ENCODE measurements around the gene ANO7. TPM values are rescaled to one million over a fixed set of nuclear protein-coding genes. Genes with fewer than 3 reads are reported as not detected.
A peak's percentile ranks its signal among the peaks of the same experiment; 100 is the strongest.

The ANO7 gene
- total RNA-seq, 1 experiment from 2014 or later = 2.0 TPM

DNA sequence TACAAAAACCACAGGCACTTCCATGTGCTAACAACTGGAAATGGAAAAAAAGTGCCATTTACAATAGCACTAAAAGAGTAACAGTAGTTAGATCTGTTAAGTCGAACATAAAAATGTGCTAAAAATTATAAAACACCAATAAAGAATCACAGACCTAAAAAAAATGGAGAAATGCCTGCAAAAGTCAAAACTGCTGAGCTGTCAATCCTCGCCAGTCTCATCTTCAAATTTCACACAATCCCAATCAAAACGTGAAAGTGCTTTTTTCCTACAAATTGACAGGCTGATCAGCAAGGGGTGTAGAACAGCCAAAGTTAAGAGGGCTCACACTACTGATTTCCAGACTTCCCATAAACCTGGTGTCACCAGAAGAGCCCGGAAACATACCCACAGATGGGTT lies 53.2 kb downstream of the ANO7 start:
- Histone ChIP-seq H3K27me3 (ENCODE audit: control insufficient read depth, insufficient read depth, low read length) (no peaks in the 10 kb centered on the region), H3K36me3 (replicated peaks; ENCODE audit: control insufficient read depth, insufficient read depth, low read length) (peaks cover 54% of the 10 kb centered on the region), H3K4me3 (ENCODE audit: insufficient read depth, low read depth, low read length) (no peak overlapping the region)
- DNase-seq = no peak

DNA sequence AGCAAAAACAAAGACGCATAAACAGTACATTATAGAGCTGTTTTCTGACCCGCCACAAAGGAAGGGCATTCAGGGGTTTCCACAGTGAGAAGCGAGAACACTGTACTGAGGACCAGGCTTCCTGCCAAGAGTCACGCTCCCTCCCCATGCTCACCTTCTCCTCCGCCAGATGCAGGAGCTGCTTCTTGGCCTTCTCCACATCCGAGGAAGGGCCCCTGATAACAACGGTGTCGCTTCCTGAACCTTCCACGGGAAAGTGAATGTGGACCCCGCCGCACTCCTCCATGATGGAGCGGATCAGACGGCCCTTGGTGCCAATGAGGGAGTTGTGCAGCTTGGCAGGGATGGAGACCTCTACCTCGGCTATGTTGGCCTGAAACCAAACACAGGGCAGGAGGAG lies 53.8 kb downstream of the ANO7 start:
- peaks cover 55% of the 10 kb centered on the region for H3K36me3 ChIP-seq (replicated peaks; ENCODE audit: control insufficient read depth, insufficient read depth, low read length)
- DNase-seq = no peak

DNA sequence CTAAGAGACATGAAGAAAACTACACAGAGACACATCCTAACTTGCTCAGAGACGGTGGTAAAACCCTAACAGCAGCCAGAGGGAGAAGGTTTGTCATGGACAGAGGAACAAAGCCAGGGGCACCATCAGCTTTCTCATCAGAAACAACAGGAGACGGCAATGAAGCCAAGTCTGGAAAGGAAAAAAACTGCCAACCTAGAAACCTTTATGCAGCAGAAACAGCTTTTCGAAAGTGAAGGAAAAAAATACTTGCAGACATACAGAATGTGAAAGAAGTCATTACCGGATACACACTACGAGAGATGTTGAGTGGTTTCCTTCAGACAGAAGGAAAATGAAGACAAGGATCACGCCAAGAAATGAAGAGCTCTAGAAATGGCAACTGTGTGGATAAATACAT lies 55.9 kb downstream of the ANO7 start:
- Histone ChIP-seq H3K4me3 (ENCODE audit: insufficient read depth, low read depth, low read length) (no peak overlapping the region), H3K27me3 (ENCODE audit: control insufficient read depth, insufficient read depth, low read length) (no peaks in the 10 kb centered on the region), H3K36me3 (replicated peaks; ENCODE audit: control insufficient read depth, insufficient read depth, low read length) (peaks cover 57% of the 10 kb centered on the region)
- DNase-seq = no peak

More for the DNA sequence above, 53.8 kb downstream of the ANO7 start:
- H3K27me3 ChIP-seq (ENCODE audit: control insufficient read depth, insufficient read depth, low read length) = no peaks in the 10 kb centered on the region
- H3K4me3 ChIP-seq (ENCODE audit: insufficient read depth, low read depth, low read length) = no peak overlapping the region

DNA sequence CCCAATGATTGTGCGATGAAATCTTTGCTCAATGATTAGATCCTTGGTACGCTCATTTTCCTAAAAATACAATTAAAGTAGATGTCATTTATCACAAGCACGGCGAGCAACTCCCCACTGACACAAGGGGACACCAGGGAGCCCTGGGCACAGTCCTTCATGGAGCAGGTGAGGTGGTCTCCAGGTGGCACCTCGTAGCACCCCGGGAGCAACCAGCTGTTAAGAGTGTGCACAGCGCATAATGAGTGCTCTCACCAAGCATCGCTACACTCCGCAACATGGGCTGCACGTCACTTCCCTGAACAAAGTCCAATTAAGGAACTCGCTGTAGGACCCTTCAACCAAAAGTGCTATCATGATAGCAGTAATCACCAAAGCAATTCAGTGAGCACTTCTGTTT lies 59.8 kb downstream of the ANO7 start:
- no peak overlapping the region for H3K4me3 ChIP-seq (ENCODE audit: insufficient read depth, low read depth, low read length)
- H3K27me3 ChIP-seq (ENCODE audit: control insufficient read depth, insufficient read depth, low read length) = no peaks in the 10 kb centered on the region
- H3K36me3 ChIP-seq (replicated peaks; ENCODE audit: control insufficient read depth, insufficient read depth, low read length) = peaks cover 64% of the 10 kb centered on the region
- no peak for DNase-seq

DNA sequence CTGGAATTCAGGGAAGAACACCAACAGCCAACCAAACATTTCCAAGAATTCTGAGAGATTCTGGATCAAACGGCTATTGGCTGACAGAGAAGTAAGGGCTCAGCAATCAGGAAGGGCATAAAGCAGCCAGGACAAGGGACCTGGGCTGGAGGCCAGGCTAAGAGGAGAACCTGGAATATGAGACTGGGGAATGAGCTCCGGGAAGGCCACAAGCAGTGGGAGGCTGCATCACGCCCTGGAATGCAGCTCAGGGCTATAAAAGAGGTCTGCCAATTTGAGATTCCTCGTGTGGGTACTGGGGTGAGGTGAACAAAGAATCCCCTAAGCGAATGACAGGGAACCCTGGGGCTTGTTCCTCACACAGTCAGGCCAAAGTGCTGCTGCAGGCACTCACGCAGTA lies 60.4 kb downstream of the ANO7 start:
- Histone ChIP-seq H3K27me3 (ENCODE audit: control insufficient read depth, insufficient read depth, low read length) (no peaks in the 10 kb centered on the region), H3K4me3 (ENCODE audit: insufficient read depth, low read depth, low read length) (no peak overlapping the region), H3K36me3 (replicated peaks; ENCODE audit: control insufficient read depth, insufficient read depth, low read length) (peaks cover 67% of the 10 kb centered on the region)
- DNase-seq = no peak

DNA sequence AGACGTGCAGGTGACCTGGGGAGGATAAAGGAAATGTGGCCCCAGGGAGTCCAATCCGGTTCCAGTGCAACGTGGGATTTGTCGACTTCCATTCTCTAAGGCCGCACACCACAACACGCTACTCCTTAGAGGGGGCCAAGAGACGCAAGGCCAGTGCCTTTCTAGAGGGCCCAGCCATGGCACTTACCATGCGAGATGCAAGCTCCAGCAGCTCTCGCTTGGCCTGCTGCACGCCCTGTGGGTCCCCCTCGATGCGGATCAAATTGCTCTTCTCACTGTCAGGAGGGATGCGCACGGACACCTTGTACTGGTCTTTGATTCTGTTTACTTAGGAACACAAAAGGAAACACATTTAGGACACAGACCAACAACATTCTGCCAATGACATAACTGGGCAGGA lies 61.2 kb downstream of the ANO7 start:
- Histone ChIP-seq H3K4me3 (ENCODE audit: insufficient read depth, low read depth, low read length) (no peak overlapping the region), H3K27me3 (ENCODE audit: control insufficient read depth, insufficient read depth, low read length) (no peaks in the 10 kb centered on the region), H3K36me3 (replicated peaks; ENCODE audit: control insufficient read depth, insufficient read depth, low read length) (peaks cover 64% of the 10 kb centered on the region)
- DNase-seq = no peak

- no peak for DNase-seq
- Histone ChIP-seq H3K36me3 (replicated peaks; ENCODE audit: control insufficient read depth, insufficient read depth, low read length) (peaks cover 70% of the 10 kb centered on the region), H3K27me3 (ENCODE audit: control insufficient read depth, insufficient read depth, low read length) (no peaks in the 10 kb centered on the region), H3K4me3 (ENCODE audit: insufficient read depth, low read depth, low read length) (no peak overlapping the region)
These were observed 64.5 kb downstream of the ANO7 start for GRCh38 chr2:241252778-241253475.

DNA sequence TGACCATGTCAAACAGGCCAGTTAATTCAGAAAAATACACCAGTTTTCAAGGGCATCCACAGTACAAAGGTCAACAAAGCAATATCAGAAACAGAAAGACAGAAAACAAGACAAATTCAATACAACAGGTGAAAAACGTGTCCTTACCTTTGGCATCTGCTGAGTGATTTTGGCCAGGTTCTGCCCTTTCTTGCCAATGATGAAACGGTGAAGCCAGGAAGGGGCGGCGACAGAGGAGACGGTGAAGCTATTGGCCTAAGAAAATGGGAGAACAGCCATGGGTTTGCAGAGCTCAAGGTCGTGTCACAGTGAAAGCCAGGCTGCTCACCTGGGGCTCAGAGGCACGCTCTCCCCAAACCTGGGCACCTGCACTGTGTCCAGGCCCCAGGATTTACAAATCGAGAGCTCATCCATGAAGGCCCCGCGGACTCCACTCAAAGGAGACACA lies 66.5 kb downstream of the ANO7 start:
- DNase-seq = no peak
- Histone ChIP-seq H3K36me3 (replicated peaks; ENCODE audit: control insufficient read depth, insufficient read depth, low read length) (peaks cover 54% of the 10 kb centered on the region), H3K27me3 (ENCODE audit: control insufficient read depth, insufficient read depth, low read length) (no peaks in the 10 kb centered on the region), H3K4me3 (ENCODE audit: insufficient read depth, low read depth, low read length) (no peak overlapping the region)

DNA sequence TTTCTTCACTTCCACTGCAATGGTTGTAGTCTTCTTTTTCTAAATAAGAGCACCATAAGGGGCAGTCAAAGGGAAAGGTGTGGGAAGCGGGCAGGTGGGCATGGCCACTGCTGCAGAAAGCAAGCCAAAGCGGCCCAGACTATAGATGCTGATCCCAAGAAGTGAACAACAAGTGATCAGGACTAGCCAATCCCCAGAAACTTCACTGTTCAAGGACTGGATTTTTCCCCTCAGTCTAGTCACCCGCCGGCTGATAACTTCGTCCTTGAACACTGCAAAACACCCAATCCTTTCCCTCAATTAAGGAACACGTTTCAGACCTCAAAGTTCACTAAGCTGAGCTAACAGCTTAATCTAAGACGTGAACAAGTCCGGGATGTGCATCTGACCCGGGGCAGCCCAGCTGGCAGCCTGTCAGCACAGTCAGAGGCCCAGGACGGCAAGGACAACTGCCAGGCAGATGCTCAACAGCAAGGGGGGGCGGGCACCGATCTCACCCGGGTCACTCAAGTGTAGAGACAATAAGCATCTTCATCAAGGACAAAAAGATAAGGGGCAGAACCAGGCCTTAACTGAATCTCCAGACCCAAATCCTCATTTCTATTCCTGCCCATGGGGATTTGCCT lies 67.2 kb downstream of the ANO7 start:
- DNase-seq = no peak
- peaks cover 53% of the 10 kb centered on the region for H3K36me3 ChIP-seq (replicated peaks; ENCODE audit: control insufficient read depth, insufficient read depth, low read length)
- H3K27me3 ChIP-seq (ENCODE audit: control insufficient read depth, insufficient read depth, low read length) = no peaks in the 10 kb centered on the region
- no peak overlapping the region for H3K4me3 ChIP-seq (ENCODE audit: insufficient read depth, low read depth, low read length)

DNA sequence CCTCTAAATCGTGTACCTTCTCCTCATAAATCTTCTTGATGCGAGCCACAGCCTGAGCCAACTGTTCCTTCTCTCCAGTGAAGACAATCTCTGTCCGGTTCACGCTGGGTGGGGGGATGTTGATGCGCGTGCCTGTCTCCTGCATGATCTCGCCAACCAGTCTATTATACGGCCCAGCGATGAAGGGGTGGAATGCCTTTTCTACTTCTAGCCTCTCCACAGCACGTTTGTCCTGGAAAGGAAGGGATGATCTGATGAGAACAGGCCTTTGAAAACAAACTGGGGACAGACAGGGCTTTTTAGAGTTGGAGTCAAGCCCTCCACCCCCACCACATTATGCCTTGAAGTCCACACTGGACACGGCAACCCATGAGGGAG lies 67.7 kb downstream of the ANO7 start:
- H3K4me3 ChIP-seq (ENCODE audit: insufficient read depth, low read depth, low read length) = no peak overlapping the region
- H3K27me3 ChIP-seq (ENCODE audit: control insufficient read depth, insufficient read depth, low read length) = no peaks in the 10 kb centered on the region
- DNase-seq = no peak
- peaks cover 52% of the 10 kb centered on the region for H3K36me3 ChIP-seq (replicated peaks; ENCODE audit: control insufficient read depth, insufficient read depth, low read length)

DNA sequence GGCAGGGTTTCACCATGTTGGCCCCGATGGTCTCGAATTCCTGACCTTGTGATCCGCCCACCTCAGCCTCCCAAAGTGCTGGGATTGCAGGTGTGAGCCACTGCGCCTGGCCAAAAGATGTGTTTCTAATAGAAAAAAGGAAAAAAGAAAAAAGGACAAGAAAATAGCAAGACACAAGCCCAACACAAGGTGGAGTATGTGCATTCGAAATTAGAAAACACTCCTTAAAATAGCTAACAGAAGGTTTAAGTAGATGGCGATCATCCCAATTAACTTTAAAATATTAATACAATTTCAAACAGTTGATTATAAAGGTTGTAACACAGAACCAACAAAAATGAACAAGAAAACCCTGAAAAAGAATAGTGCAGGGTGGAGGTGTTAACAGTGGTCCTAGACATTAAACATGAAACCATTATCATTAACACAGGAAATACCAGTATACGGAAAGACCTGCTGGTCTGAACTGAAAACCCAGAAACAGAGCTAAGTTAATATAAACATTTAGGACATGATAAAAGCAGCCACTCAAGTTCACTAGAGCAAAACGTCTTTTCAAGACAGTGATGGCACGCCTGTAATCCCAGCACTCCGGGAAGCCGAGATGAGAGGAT lies 69.0 kb downstream of the ANO7 start:
- H3K4me3 ChIP-seq (ENCODE audit: insufficient read depth, low read depth, low read length) = no peak overlapping the region
- peaks cover 57% of the 10 kb centered on the region for H3K36me3 ChIP-seq (replicated peaks; ENCODE audit: control insufficient read depth, insufficient read depth, low read length)
- DNase-seq = no peak
- no peaks in the 10 kb centered on the region for H3K27me3 ChIP-seq (ENCODE audit: control insufficient read depth, insufficient read depth, low read length)

- no peak overlapping the region for H3K4me3 ChIP-seq (ENCODE audit: insufficient read depth, low read depth, low read length)
- H3K36me3 ChIP-seq (replicated peaks; ENCODE audit: control insufficient read depth, insufficient read depth, low read length) = peaks cover 57% of the 10 kb centered on the region
- DNase-seq = no peak
- no peaks in the 10 kb centered on the region for H3K27me3 ChIP-seq (ENCODE audit: control insufficient read depth, insufficient read depth, low read length)
These were observed 70.2 kb downstream of the ANO7 start for GRCh38 chr2:241258505-241259280.

DNA sequence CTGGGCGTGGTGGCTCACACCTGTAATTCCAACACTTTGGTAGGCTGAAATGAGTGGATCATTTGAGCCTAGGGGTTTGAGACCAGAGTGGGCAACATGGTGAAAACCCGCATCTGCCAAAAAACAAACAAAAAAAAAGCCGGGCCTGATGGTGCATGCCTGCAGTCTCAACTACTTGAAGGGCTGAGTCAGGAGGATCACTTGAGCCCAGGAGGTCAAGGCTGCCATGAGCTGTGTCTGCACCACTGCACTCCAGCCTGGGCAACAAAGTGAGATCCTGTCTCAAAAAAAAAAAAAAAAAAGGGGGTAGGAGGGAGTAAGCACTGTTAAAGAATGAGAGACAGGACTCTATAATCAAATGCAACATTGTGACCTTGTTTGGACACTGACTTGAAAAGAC lies 72.4 kb downstream of the ANO7 start:
- H3K36me3 ChIP-seq (replicated peaks; ENCODE audit: control insufficient read depth, insufficient read depth, low read length) = peaks cover 50% of the 10 kb centered on the region
- H3K4me3 ChIP-seq (ENCODE audit: insufficient read depth, low read depth, low read length) = no peak overlapping the region
- DNase-seq = no peak
- no peaks in the 10 kb centered on the region for H3K27me3 ChIP-seq (ENCODE audit: control insufficient read depth, insufficient read depth, low read length)

GRCh38 chr2:241261628-241262027 lies 73.2 kb downstream of the ANO7 start:
- DNase-seq = no peak
- H3K4me3 ChIP-seq (ENCODE audit: insufficient read depth, low read depth, low read length) = no peak overlapping the region
- H3K36me3 ChIP-seq (replicated peaks; ENCODE audit: control insufficient read depth, insufficient read depth, low read length) = peaks cover 46% of the 10 kb centered on the region
- no peaks in the 10 kb centered on the region for H3K27me3 ChIP-seq (ENCODE audit: control insufficient read depth, insufficient read depth, low read length)

DNA sequence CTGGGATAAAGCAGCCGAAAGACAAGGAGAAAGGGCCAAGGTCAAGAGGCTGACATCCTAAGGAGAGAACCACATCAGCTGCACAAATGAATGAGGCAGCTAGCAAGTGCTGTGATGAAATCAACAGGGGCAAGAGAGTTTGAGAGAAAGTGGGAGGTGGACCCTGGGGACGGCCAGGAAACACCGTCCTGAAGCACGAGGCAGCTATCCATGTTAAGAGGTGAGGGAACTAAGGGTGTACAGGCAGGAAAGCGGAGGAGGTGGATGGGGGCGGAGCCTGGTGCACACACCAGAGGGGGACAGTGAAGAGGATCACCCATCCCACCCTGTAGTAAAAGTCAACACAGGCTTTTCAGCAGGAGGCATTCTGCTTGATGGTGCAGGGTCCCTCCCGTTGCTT lies 74.6 kb downstream of the ANO7 start:
- peak; percentile 12 for DNase-seq

More for the DNA sequence above, 74.6 kb downstream of the ANO7 start:
- no peak overlapping the region for H3K4me3 ChIP-seq (ENCODE audit: insufficient read depth, low read depth, low read length)
- no peaks in the 10 kb centered on the region for H3K27me3 ChIP-seq (ENCODE audit: control insufficient read depth, insufficient read depth, low read length)
- peaks cover 45% of the 10 kb centered on the region for H3K36me3 ChIP-seq (replicated peaks; ENCODE audit: control insufficient read depth, insufficient read depth, low read length)
